ENCODE results near the gene CDH16. TPM values are rescaled to one million over a fixed set of nuclear protein-coding genes. Genes with fewer than 3 reads are reported as not detected.

Gene CDH16
- total and polyA plus RNA-seq, 2 of the 13 experiments (the other 11 are each of a cell fraction or from before 2014, with no cell fraction given), result 2.7 to 3.9 TPM

DNA sequence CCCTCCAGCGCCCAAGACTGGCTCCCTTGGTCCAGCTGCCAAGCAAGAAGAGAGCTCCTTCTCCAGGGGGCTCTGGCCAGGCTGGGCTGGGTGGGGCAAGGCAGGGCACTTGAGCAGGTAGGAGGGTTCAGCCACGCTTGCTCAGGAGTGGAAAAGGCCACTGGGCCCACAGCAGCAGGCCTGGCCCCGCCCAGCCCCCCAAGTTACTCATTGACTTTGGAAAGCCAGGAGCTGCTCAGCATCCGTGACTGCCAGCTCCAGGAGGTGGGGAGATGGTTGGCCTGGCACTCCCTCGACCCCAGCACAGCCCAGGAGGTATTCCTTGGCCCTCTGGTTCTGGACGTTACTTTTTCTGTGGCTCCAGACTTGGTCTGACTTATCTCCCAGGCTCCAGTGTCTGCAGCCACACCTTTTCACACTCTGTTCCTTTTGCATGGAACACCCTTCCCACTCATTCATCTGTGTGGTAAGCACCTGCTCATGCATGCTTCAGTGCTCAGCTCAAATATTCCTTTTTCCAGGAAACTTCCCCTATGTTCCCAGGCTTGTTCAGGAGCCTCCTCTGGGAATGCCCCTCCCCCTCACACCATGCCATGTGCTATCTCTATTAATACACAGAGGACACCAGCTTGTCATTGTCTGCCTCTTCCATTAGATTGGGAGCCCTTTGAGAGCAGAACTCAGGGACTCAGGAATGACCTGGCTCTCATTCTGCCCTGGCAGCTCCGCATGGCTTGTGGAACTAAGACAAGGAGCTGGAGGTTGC lies at the start of gene CDH16 (continued):
- TF ChIP-seq CAMTA2 (CRISPR knock-in tag; IDR thresholded peaks at IDR 0.05; ENCODE audit: borderline replicate concordance) (0 out of 2 replicates have a peak, but pooled peaks have one; percentile 61), ZNF414 (CRISPR knock-in tag; IDR thresholded peaks at IDR 0.05) (peak; percentile 72; the same call in 1 of the 2 replicates), PHF21A (CRISPR knock-in tag; IDR thresholded peaks at IDR 0.05) (0 out of 2 replicates have a peak, but pooled peaks have one; percentile 27), ZFY (CRISPR knock-in tag; IDR thresholded peaks at IDR 0.05) (no peak), SNAPC4 (CRISPR knock-in tag; IDR thresholded peaks at IDR 0.05) (0 out of 2 replicates have a peak, but pooled peaks have one; percentile 26), NAIF1 (CRISPR knock-in tag; IDR thresholded peaks at IDR 0.05; ENCODE audit: borderline replicate concordance) (no peak), ZBTB7B (CRISPR knock-in tag; IDR thresholded peaks at IDR 0.05) (peak; percentile 70), KDM3A (CRISPR knock-in tag; IDR thresholded peaks at IDR 0.05; ENCODE audit: low read depth) (peak; percentile 23; the same call in 1 of the 2 replicates), PCBP1 (IDR thresholded peaks at IDR 0.05; ENCODE audit: borderline replicate concordance, low read depth, low read length) (0 out of 2 replicates have a peak, but pooled peaks have one; percentile 15), FOXA3 (CRISPR knock-in tag; IDR thresholded peaks at IDR 0.05) (0 out of 2 replicates have a peak, but pooled peaks have one; percentile 11), ZNF235 (CRISPR knock-in tag; IDR thresholded peaks at IDR 0.05; ENCODE audit: borderline replicate concordance) (0 out of 2 replicates have a peak, but pooled peaks have one; percentile 55)
- TF ChIP-seq, protein P1, sequence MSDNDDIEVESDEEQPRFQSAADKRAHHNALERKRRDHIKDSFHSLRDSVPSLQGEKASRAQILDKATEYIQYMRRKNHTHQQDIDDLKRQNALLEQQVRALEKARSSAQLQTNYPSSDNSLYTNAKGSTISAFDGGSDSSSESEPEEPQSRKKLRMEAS (IDR thresholded peaks at IDR 0.05), result 0 out of 2 replicates have a peak, but pooled peaks have one; percentile 15

All from HepG2 (cell line).